CD14-positive monocyte (primary cell): ENCODE data around the gene ZNF674. TPM values are rescaled to one million over a fixed set of nuclear protein-coding genes. Genes with fewer than 3 reads are reported as not detected.
"Not testable (repeated sequence)": the region's sequence is repeated elsewhere in the genome, so short reads cannot be mapped to it uniquely, and the experiment has no call there.

ENCODE experiments used
- DNase-seq, 3 donors: peaks; one replicate each; pipeline ENCODE4 v3.0.0-alpha.2; 2011 to 2022
- H2AFZ ChIP-seq: 2 replicates; pipeline ENCODE4 v1.6.0; 2012; ENCODE audit warnings: mild to moderate bottlenecking, low read depth, low read length, inconsistent platforms; ENCODE audit not compliant: insufficient read depth, poor library complexity, severe bottlenecking
- H3K27ac ChIP-seq, 2 donors: 1 replicate in 1 of 2; 2 replicates in 1 of 2; pipeline ENCODE4 v1.5.1; 2012 to 2013; ENCODE audit warnings: low read length in 2 of 2, control low read depth in 1 of 2, inconsistent platforms in 1 of 2, low read depth in 1 of 2, mild to moderate bottlenecking in 1 of 2
- H3K27me3 ChIP-seq, 2 donors: one replicate each; pipeline versions ENCODE4 v1.6.0 to v1.6.1; 2011 to 2013; ENCODE audit warnings: low read length in 2 of 2; ENCODE audit not compliant: control insufficient read depth in 2 of 2, insufficient read depth in 2 of 2
- H3K36me3 ChIP-seq, 2 donors: replicated peaks in 1 of 2; 1 replicate in 1 of 2; 2 replicates in 1 of 2; pipeline versions ENCODE4 v1.5.1 to v1.6.1; 2012 to 2013; ENCODE audit warnings: low read length in 2 of 2, control low read depth in 1 of 2, inconsistent platforms in 1 of 2, mild to moderate bottlenecking in 1 of 2; ENCODE audit not compliant: insufficient read depth in 2 of 2, control insufficient read depth in 1 of 2
- H3K4me1 ChIP-seq, 2 donors: 1 replicate in 1 of 2; 2 replicates in 1 of 2; pipeline versions ENCODE4 v1.5.1 to v1.6.1; 2012 to 2013; ENCODE audit warnings: low read length in 2 of 2, control low read depth in 1 of 2, inconsistent platforms in 1 of 2, mild to moderate bottlenecking in 1 of 2, moderate library complexity in 1 of 2; ENCODE audit not compliant: insufficient read depth in 2 of 2, control insufficient read depth in 1 of 2
- H3K4me2 ChIP-seq: replicated peaks from 2 replicates; pipeline ENCODE3; 2012; ENCODE audit warnings: low read length, moderate library complexity, mild to moderate bottlenecking; ENCODE audit not compliant: poor library complexity, severe bottlenecking; ENCODE audit errors: extremely low read depth
- H3K4me3 ChIP-seq, 3 experiments: fragments of 200-600 bp in 1 of 3; sonication (generic) in 1 of 3; replicated peaks in 1 of 3; 1 replicate in 2 of 3; 2 replicates in 1 of 3; pipeline ENCODE4 v1.5.1; 2011 to 2013; ENCODE audit warnings: low read length in 3 of 3, mild to moderate bottlenecking in 3 of 3, control low read depth in 2 of 3, low read depth in 2 of 3, inconsistent platforms in 1 of 3, moderate library complexity in 1 of 3
- H3K79me2 ChIP-seq: 2 replicates; pipeline ENCODE4 v1.6.0; 2012; ENCODE audit warnings: mild to moderate bottlenecking, control low read depth, inconsistent platforms, low read length, moderate library complexity; ENCODE audit not compliant: insufficient read depth
- H3K9ac ChIP-seq: 2 replicates; pipeline ENCODE4 v1.6.0; 2017; ENCODE audit warnings: low read length, mild to moderate bottlenecking; ENCODE audit not compliant: insufficient read depth, poor library complexity, severe bottlenecking
- H3K9me3 ChIP-seq, 2 donors: replicated peaks in 1 of 2; 1 replicate in 1 of 2; 2 replicates in 1 of 2; pipeline versions ENCODE4 v1.5.1 to v1.6.1; 2012 to 2013; ENCODE audit warnings: low read length in 2 of 2, control low read depth in 1 of 2; ENCODE audit not compliant: control insufficient read depth in 1 of 2, insufficient read depth in 1 of 2
- H4K20me1 ChIP-seq: 2 replicates; pipeline ENCODE4 v1.6.0; 2012; ENCODE audit warnings: mild to moderate bottlenecking, low read length, control low read depth, moderate library complexity; ENCODE audit not compliant: insufficient read depth
- H3K27ac Mint-ChIP-seq, 7 donors: one replicate each; pipeline ENCODE4 v1.8.0; 2020; ENCODE audit warnings: mild to moderate bottlenecking in 7 of 7, mixed read lengths in 7 of 7, moderate library complexity in 6 of 7, inconsistent platforms in 2 of 7
- H3K27me3 Mint-ChIP-seq, 3 donors: one replicate each; pipeline ENCODE4 v1.8.0; 2021 to 2022; ENCODE audit warnings: low read depth in 3 of 3, mild to moderate bottlenecking in 3 of 3, mixed read lengths in 3 of 3, moderate library complexity in 3 of 3, inconsistent platforms in 1 of 3
- H3K36me3 Mint-ChIP-seq, 2 donors: one replicate each; pipeline ENCODE4 v1.8.0; 2020; ENCODE audit warnings: mixed read lengths in 2 of 2, inconsistent platforms in 1 of 2, mild to moderate bottlenecking in 1 of 2
- H3K4me1 Mint-ChIP-seq: one replicate; pipeline ENCODE4 v1.8.0; 2020; ENCODE audit warnings: mild to moderate bottlenecking, mixed read lengths
- H3K4me3 Mint-ChIP-seq, 2 donors: one replicate each; pipeline ENCODE4 v1.8.0; 2020; ENCODE audit warnings: mild to moderate bottlenecking in 2 of 2, mixed read lengths in 2 of 2, moderate library complexity in 1 of 2
- H3K9me3 Mint-ChIP-seq, 7 donors: one replicate each; pipeline ENCODE4 v1.8.0; 2020 to 2022; ENCODE audit warnings: mixed read lengths in 7 of 7, mild to moderate bottlenecking in 6 of 7, moderate library complexity in 6 of 7, inconsistent platforms in 2 of 7
- CTCF ChIP-seq: fragments of 200-600 bp; IDR thresholded peaks from one replicate; pipeline ENCODE4 v1.8.0; 2022; ENCODE audit warnings: antibody characterized with exemption, mild to moderate bottlenecking
- WGBS: methylation state at CpG from one replicate; pipeline ENCODE4 v1.1.5; 2013; ENCODE audit warnings: missing lambda C conversion rate; ENCODE audit not compliant: insufficient coverage; 5-methylcytosine and 5-hydroxymethylcytosine counted together
- intact Hi-C, 2 donors: fragments of 100-400 bp; cut with micrococcal nuclease; formaldehyde crosslinking; loops; one replicate each; pipeline versions ENCODE4 v1.15.0 to v1.15.1; 2023
- polyA plus RNA-seq, 3 donors: library from polyadenylated mRNA; depleted of rRNA in 1 of 3; unstranded in 2 of 3; stranded (reverse) in 1 of 3; fragments of 300-500 nt in 2 of 3; fragments of >200 nt in 1 of 3; fragmentation: Illumina TruSeq in 2 of 3; gene quantifications; 1 replicate in 2 of 3; 2 replicates in 1 of 3; pipeline ENCODE4 v1.2.3, GENCODE V29; 2012 to 2021

The ZNF674 gene
- polyA plus RNA-seq, 3 donors, result 0.65 to 1.4 (median 0.93) TPM

GRCh38 chrX:46543441-46543840, 1.8 kb downstream of the ZNF674 start:
- H3K27me3 Mint-ChIP-seq, result peaks cover 0 to 12% (median 0%) of the 10 kb centered on the region in 3 donors

GRCh38 chrX:46531442-46531841, 13.8 kb downstream of the ZNF674 start:
- Mint-ChIP-seq H3K27me3 (peaks cover 0 to 9% (median 0%) of the 10 kb centered on the region in 3 donors), H3K4me3 (no peak overlapping the region), H3K36me3 (peaks cover 17 to 18% of the 10 kb centered on the region in 2 donors), H3K27ac (no peak overlapping the region), H3K4me1 (no peaks in the 10 kb centered on the region), H3K9me3 (peaks cover 0 to 3% (median 0%) of the 10 kb centered on the region in 7 donors)
- H2AFZ ChIP-seq, result no peak overlapping the region
- H4K20me1 ChIP-seq, result no peaks in the 10 kb centered on the region
- H3K79me2 ChIP-seq, result no peaks in the 10 kb centered on the region
- H3K27me3 ChIP-seq, result no peaks in the 10 kb centered on the region
- no peak overlapping the region for H3K4me2 ChIP-seq
- intact Hi-C loops, result no loop called here
- H3K9ac ChIP-seq, result no peak overlapping the region
- H3K36me3 ChIP-seq, result no peaks in the 10 kb centered on the region
- no peak overlapping the region for H3K4me3 ChIP-seq
- H3K4me1 ChIP-seq, result no peaks in the 10 kb centered on the region
- no peak for DNase-seq
- no CpG with 5 or more reads among the region's 3 CpGs for WGBS
- no peak overlapping the region for H3K27ac ChIP-seq
- no peaks in the 10 kb centered on the region for H3K9me3 ChIP-seq
- no peak for TF ChIP-seq CTCF

More at GRCh38 chrX:46543441-46543840, 1.8 kb downstream of the ZNF674 start:
- TF ChIP-seq CTCF, result no peak
- no peak overlapping the region for H3K9ac ChIP-seq
- no CpG with 5 or more reads among the region's 2 CpGs for WGBS
- DNase-seq, result peak in 2 of 3 donors; percentile 6 to 14
- H3K27ac ChIP-seq, result peak overlapping the region in 1 of 2 donors; percentile 93
- intact Hi-C loops, result no loop called here
- peaks cover 32% of the 10 kb centered on the region for H3K79me2 ChIP-seq
- no peaks in the 10 kb centered on the region for H3K9me3 ChIP-seq
- H4K20me1 ChIP-seq, result no peaks in the 10 kb centered on the region
- peaks cover 23 to 25% of the 10 kb centered on the region in 2 donors for H3K4me1 ChIP-seq
- H3K36me3 ChIP-seq, result peaks cover 0 to 9% of the 10 kb centered on the region in 2 donors
- Mint-ChIP-seq H3K4me3 (no peak overlapping the region), H3K27ac (peak overlapping the region in 6 of 7 donors; percentile 18 to 100 (median 72)), H3K4me1 (peaks cover 22% of the 10 kb centered on the region), H3K9me3 (peaks cover 0 to 6% (median 0%) of the 10 kb centered on the region in 7 donors), H3K36me3 (peaks cover 13% of the 10 kb centered on the region in 2 donors)
- H3K4me2 ChIP-seq, result no peak overlapping the region
- no peaks in the 10 kb centered on the region for H3K27me3 ChIP-seq
- H2AFZ ChIP-seq, result no peak overlapping the region
- H3K4me3 ChIP-seq, result no peak overlapping the region

GRCh38 chrX:46530404-46530908, 14.8 kb downstream of the ZNF674 start:
- intact Hi-C loops, H3K79me2 ChIP-seq, H3K27ac Mint-ChIP-seq, DNase-seq, H3K27me3 ChIP-seq, H3K4me1 Mint-ChIP-seq, H3K9ac ChIP-seq, H3K27ac ChIP-seq, H3K36me3 ChIP-seq, H3K4me3 Mint-ChIP-seq, H2AFZ ChIP-seq, H3K9me3 Mint-ChIP-seq, H4K20me1 ChIP-seq, H3K4me3 ChIP-seq, H3K4me1 ChIP-seq, H3K4me2 ChIP-seq, H3K9me3 ChIP-seq, H3K27me3 Mint-ChIP-seq: not testable (repeated sequence)
- H3K36me3 Mint-ChIP-seq, result peaks cover 19 to 20% of the 10 kb centered on the region in 2 donors
- no CpG with 5 or more reads among the region's 1 CpG for WGBS
